OCI-LY7 (cell line): ENCODE measurements around the gene SLC4A1AP.

Source experiments
- CTCF ChIP-seq: fragments of 200-600 bp; sonication (generic); conservative IDR thresholded peaks from 2 replicates; pipeline ENCODE4 v1.5.1; 2014; ENCODE audit warnings: mild to moderate bottlenecking, antibody characterized with exemption, low read length, moderate library complexity, mixed read lengths
- EZH2phosphoT487 ChIP-seq: fragments of 200-600 bp; sonication (generic); IDR thresholded peaks from 2 replicates; pipeline ENCODE4 v1.6.1; 2018; ENCODE audit warnings: low read depth, borderline replicate concordance, mild to moderate bottlenecking, mixed run types, antibody characterized with exemption, low read length, moderate library complexity, mixed read lengths

GRCh38 chr2:27702302-27702701 lies 38.6 kb downstream of the SLC4A1AP start:
- TF ChIP-seq CTCF (no peak), EZH2phosphoT487 (no peak)
